Measurements from ENCODE around the gene CDYL.
"Not testable (repeated sequence)": the region's sequence is repeated elsewhere in the genome, so short reads cannot be mapped to it uniquely, and the experiment has no call there.

The CDYL gene

GRCh38 chr6:4840169-4840568 lies 64.0 kb downstream of the CDYL start:
- in situ Hi-C loops (cut with MboI; ENCODE audit: low sequenced_read_pairs), result no loop called here

GRCh38 chr6:4844108-4844507 lies 67.9 kb downstream of the CDYL start:
- in situ Hi-C loops (cut with MboI; ENCODE audit: low sequenced_read_pairs), result no loop called here

- in situ Hi-C loops (cut with MboI; ENCODE audit: low sequenced_read_pairs), result no loop called here
Measured at GRCh38 chr6:4846387-4846786, 70.2 kb downstream of the CDYL start.

GRCh38 chr6:4848382-4849068 lies 72.3 kb downstream of the CDYL start:
- in situ Hi-C loops (cut with MboI; ENCODE audit: low sequenced_read_pairs), result no loop called here

GRCh38 chr6:4849226-4850022 lies 73.2 kb downstream of the CDYL start:
- in situ Hi-C loops (cut with MboI; ENCODE audit: low sequenced_read_pairs), result no loop called here

- in situ Hi-C loops (cut with MboI; ENCODE audit: low sequenced_read_pairs), result no loop called here
Measured at GRCh38 chr6:4851035-4851434, 74.8 kb downstream of the CDYL start.

GRCh38 chr6:4852186-4852585 lies 76.0 kb downstream of the CDYL start:
- in situ Hi-C loops (cut with MboI; ENCODE audit: low sequenced_read_pairs), result not testable (repeated sequence)

GRCh38 chr6:4852938-4853337 lies 76.7 kb downstream of the CDYL start:
- in situ Hi-C loops (cut with MboI; ENCODE audit: low sequenced_read_pairs), result no loop called here

- in situ Hi-C loops (cut with MboI; ENCODE audit: low sequenced_read_pairs), result no loop called here
Measured at GRCh38 chr6:4853349-4853748, 77.1 kb downstream of the CDYL start.

GRCh38 chr6:4853782-4854511 lies 77.7 kb downstream of the CDYL start:
- in situ Hi-C loops (cut with MboI; ENCODE audit: low sequenced_read_pairs), result no loop called here

- in situ Hi-C loops (cut with MboI; ENCODE audit: low sequenced_read_pairs), result no loop called here
Measured at GRCh38 chr6:4856785-4857184, 80.6 kb downstream of the CDYL start.

GRCh38 chr6:4858194-4859015 lies 82.2 kb downstream of the CDYL start:
- in situ Hi-C loops (cut with MboI; ENCODE audit: low sequenced_read_pairs), result no loop called here

- in situ Hi-C loops (cut with MboI; ENCODE audit: low sequenced_read_pairs), result no loop called here
Measured at GRCh38 chr6:4860387-4860786, 84.2 kb downstream of the CDYL start.

GRCh38 chr6:4861564-4861963 lies 85.4 kb downstream of the CDYL start:
- in situ Hi-C loops (cut with MboI; ENCODE audit: low sequenced_read_pairs), result no loop called here

GRCh38 chr6:4864519-4864918 lies 88.3 kb downstream of the CDYL start:
- in situ Hi-C loops (cut with MboI; ENCODE audit: low sequenced_read_pairs), result no loop called here

GRCh38 chr6:4865006-4865405 lies 88.8 kb downstream of the CDYL start:
- in situ Hi-C loops (cut with MboI; ENCODE audit: low sequenced_read_pairs), result not testable (repeated sequence)

- in situ Hi-C loops (cut with MboI; ENCODE audit: low sequenced_read_pairs), result no loop called here
Measured at GRCh38 chr6:4870821-4871494, 94.8 kb downstream of the CDYL start.

GRCh38 chr6:4871825-4872224 lies 95.6 kb downstream of the CDYL start:
- in situ Hi-C loops (cut with MboI; ENCODE audit: low sequenced_read_pairs), result no loop called here

GRCh38 chr6:4872841-4873240 lies 96.6 kb downstream of the CDYL start:
- in situ Hi-C loops (cut with MboI; ENCODE audit: low sequenced_read_pairs), result no loop called here

GRCh38 chr6:4873928-4874327 lies 97.7 kb downstream of the CDYL start:
- in situ Hi-C loops (cut with MboI; ENCODE audit: low sequenced_read_pairs), result no loop called here

Measured in HL-60/S4 (cell line).